ENCODE results near the gene TMEM205.
A peak's percentile ranks its signal among the peaks of the same experiment; 100 is the strongest.

The TMEM205 gene

GRCh38 chr19:11295665-11296245, 50.3 kb downstream of the TMEM205 start, which contains the start of gene TSPAN16:
TSS of gene TSPAN16 (plus strand) at chr19:11296160. CDS start at chr19:11296298, 138 bp downstream.
- DNase-seq: no peak

- no peak for DNase-seq
These were observed 50.9 kb downstream of the TMEM205 start for GRCh38 chr19:11295180-11295579.

DNA sequence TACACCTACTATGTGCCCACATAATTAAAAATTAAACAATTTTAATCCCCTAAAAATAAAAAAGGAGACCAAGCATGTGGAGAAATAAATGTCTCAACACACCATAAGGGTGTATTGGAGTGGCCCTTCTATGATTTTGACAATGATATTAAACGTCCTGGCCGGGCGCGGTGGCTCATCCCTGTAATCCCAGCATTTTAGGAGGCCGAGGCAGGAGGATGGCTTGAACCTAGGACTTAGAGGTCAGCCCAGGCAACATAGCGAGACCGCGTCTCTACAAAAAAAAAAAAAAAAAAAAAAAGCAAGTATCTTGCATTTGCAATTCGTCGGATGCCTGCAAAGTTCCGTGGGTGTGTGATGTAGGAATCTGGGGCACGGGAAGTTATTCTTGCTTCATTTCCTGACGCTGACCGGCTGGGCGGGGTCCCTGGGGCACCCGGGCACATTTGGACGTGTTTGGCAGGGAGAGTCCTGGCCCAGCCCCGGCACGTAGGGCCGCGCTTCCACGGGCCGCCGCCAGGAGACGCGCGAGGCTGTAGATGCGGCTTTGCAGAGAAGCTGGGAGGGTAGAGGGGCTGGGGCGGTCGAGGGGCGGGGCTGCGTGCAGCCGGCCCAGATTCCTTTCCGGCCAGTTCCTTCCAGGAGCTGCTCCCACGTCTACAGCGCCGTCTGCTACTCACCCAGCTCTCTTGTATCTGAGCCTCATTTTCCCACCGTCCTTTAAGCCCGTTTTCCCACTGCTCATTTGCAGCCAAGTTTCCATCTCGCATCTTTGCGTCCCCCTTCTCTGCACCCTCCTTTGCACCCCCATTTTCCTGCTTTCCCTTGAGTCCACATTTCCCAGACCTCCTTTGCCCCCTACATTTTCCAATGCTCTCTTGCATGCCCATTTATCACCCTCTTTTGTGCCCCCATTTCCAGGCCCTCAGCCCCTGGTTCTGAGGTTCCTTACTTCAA, 52.4 kb downstream of the TMEM205 start:
- DNase-seq: peak; percentile 89

Data from activated CD4-positive, CD25-positive, alpha-beta regulatory T cell treated with anti-CD3 and anti-CD28 coated beads, Interleukin-2, amount 50 U/mL, for 72 hours (primary cell).